ENCODE measurements around the gene NCF1.
"Not testable (repeated sequence)": the region's sequence is repeated elsewhere in the genome, so short reads cannot be mapped to it uniquely, and the experiment has no call there.

- TF ChIP-seq CTCF (IDR thresholded peaks at IDR 0.05); POLR2AphosphoS5 (IDR thresholded peaks at IDR 0.05); EP300 (IDR thresholded peaks at IDR 0.05); POLR2A (IDR thresholded peaks at IDR 0.05; ENCODE audit: low read depth): not testable (repeated sequence)
Measured at GRCh38 chr7:74766509-74766908, 7.3 kb upstream of the NCF1 start.
